HL-60 (cell line): ENCODE data around the gene SLIT1.

Source experiments
- DNase-seq, 2 experiments: peaks; one replicate each; pipeline ENCODE4 v3.0.0-alpha.2; 2010 to 2020; ENCODE audit warnings: low read depth in 1 of 2, low spot score in 1 of 2
- H3K27ac ChIP-seq: fragments of 250-450 bp; sonication (Bioruptor Pico); replicated peaks from 2 replicates; pipeline ENCODE4 v1.5.1; 2020; ENCODE audit warnings: mild to moderate bottlenecking, moderate library complexity
- H3K27me3 ChIP-seq: fragments of 250-450 bp; sonication (Bioruptor Pico); 2 replicates; pipeline ENCODE4 v1.5.1; 2021; ENCODE audit warnings: mild to moderate bottlenecking, moderate library complexity; ENCODE audit not compliant: insufficient read depth, poor library complexity, severe bottlenecking
- H3K4me3 ChIP-seq: replicated peaks from 2 replicates; pipeline ENCODE4 v1.5.1; 2011; ENCODE audit warnings: mild to moderate bottlenecking, control low read depth, low read length; ENCODE audit not compliant: insufficient read depth
- GABPA ChIP-seq: IDR thresholded peaks from 2 replicates; pipeline ENCODE4 v1.6.1; 2012; ENCODE audit warnings: low read depth
- POLR2AphosphoS5 ChIP-seq: IDR thresholded peaks from 2 replicates; pipeline ENCODE4 v1.6.1; 2012; ENCODE audit warnings: low read depth
- SPI1 ChIP-seq: IDR thresholded peaks from 2 replicates; pipeline ENCODE4 v1.6.1; 2012; ENCODE audit warnings: low read depth, mild to moderate bottlenecking, borderline replicate concordance
- TF ChIP-seq, protein P1 (sequence below): IDR thresholded peaks from one replicate; pipeline ENCODE4 v1.5.1; 2011; ENCODE audit warnings: low read length, control low read depth, inconsistent platforms; ENCODE audit not compliant: insufficient read depth
- TF ChIP-seq, protein P2 (sequence below): IDR thresholded peaks from 2 replicates; pipeline ENCODE4 v1.6.1; 2012; ENCODE audit warnings: low read depth; ENCODE audit not compliant: insufficient replicate concordance

Gene SLIT1

DNA sequence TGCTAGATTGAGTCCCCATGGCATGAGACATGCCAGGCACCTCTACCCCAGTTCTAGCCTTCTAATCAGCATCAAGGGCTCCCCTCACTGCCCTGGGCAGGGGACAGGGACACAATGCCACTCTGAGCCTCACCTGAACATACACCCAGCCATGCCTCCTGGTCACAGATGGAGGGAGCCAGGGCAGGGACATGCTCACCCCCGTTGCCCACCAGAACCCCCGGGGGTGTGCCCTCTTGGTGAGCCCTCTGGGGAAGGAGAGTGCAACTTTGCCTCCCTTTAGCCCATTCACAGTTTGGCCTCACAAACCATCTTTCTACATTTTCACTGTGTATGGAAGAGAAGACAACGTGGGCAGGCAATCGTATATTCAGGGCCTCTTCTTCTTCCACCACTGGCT lies 186.4 kb downstream of the SLIT1 start:
- H3K27ac ChIP-seq, result no peak overlapping the region
- TF ChIP-seq, protein P1, sequence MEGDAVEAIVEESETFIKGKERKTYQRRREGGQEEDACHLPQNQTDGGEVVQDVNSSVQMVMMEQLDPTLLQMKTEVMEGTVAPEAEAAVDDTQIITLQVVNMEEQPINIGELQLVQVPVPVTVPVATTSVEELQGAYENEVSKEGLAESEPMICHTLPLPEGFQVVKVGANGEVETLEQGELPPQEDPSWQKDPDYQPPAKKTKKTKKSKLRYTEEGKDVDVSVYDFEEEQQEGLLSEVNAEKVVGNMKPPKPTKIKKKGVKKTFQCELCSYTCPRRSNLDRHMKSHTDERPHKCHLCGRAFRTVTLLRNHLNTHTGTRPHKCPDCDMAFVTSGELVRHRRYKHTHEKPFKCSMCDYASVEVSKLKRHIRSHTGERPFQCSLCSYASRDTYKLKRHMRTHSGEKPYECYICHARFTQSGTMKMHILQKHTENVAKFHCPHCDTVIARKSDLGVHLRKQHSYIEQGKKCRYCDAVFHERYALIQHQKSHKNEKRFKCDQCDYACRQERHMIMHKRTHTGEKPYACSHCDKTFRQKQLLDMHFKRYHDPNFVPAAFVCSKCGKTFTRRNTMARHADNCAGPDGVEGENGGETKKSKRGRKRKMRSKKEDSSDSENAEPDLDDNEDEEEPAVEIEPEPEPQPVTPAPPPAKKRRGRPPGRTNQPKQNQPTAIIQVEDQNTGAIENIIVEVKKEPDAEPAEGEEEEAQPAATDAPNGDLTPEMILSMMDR, result no peak
- TF ChIP-seq SPI1, result no peak
- no peak for TF ChIP-seq GABPA
- no peak for DNase-seq
- no peaks in the 10 kb centered on the region for H3K27me3 ChIP-seq
- H3K4me3 ChIP-seq, result no peak overlapping the region

DNA sequence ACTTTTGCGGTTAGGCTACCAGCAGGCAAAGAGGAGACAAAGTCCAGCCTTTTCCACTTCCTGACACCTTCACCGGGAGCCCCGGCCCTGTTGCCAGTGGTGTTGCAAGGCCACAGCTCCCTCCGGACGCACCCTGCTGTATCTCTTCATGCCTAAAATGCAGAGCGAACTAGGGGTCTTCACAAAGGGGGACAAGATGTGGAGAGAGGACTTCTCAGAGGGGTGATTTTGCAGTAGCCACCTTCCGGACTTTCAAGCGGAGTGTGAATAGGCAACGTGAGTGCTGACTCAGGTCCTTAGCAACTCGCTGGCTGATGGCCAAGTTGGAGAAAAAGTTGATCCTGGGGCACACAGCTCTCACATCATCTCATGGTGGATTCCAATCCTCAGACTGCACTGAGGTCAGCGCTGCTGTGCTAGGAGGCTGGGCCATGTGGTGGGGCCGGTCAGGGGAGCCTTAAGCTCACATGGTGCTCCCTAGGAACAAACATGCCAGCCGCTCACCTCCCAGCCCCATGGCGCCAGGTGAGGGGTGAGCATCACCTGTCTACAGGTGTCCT lies 187.3 kb downstream of the SLIT1 start:
- H3K4me3 ChIP-seq, result no peak overlapping the region
- no peak overlapping the region for H3K27ac ChIP-seq
- H3K27me3 ChIP-seq, result no peaks in the 10 kb centered on the region
- TF ChIP-seq SPI1 (no peak), GABPA (no peak), POLR2AphosphoS5 (no peak)
- TF ChIP-seq, protein P1, result no peak
- TF ChIP-seq, protein P2, sequence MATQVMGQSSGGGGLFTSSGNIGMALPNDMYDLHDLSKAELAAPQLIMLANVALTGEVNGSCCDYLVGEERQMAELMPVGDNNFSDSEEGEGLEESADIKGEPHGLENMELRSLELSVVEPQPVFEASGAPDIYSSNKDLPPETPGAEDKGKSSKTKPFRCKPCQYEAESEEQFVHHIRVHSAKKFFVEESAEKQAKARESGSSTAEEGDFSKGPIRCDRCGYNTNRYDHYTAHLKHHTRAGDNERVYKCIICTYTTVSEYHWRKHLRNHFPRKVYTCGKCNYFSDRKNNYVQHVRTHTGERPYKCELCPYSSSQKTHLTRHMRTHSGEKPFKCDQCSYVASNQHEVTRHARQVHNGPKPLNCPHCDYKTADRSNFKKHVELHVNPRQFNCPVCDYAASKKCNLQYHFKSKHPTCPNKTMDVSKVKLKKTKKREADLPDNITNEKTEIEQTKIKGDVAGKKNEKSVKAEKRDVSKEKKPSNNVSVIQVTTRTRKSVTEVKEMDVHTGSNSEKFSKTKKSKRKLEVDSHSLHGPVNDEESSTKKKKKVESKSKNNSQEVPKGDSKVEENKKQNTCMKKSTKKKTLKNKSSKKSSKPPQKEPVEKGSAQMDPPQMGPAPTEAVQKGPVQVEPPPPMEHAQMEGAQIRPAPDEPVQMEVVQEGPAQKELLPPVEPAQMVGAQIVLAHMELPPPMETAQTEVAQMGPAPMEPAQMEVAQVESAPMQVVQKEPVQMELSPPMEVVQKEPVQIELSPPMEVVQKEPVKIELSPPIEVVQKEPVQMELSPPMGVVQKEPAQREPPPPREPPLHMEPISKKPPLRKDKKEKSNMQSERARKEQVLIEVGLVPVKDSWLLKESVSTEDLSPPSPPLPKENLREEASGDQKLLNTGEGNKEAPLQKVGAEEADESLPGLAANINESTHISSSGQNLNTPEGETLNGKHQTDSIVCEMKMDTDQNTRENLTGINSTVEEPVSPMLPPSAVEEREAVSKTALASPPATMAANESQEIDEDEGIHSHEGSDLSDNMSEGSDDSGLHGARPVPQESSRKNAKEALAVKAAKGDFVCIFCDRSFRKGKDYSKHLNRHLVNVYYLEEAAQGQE, result no peak
- no peak for DNase-seq

DNA sequence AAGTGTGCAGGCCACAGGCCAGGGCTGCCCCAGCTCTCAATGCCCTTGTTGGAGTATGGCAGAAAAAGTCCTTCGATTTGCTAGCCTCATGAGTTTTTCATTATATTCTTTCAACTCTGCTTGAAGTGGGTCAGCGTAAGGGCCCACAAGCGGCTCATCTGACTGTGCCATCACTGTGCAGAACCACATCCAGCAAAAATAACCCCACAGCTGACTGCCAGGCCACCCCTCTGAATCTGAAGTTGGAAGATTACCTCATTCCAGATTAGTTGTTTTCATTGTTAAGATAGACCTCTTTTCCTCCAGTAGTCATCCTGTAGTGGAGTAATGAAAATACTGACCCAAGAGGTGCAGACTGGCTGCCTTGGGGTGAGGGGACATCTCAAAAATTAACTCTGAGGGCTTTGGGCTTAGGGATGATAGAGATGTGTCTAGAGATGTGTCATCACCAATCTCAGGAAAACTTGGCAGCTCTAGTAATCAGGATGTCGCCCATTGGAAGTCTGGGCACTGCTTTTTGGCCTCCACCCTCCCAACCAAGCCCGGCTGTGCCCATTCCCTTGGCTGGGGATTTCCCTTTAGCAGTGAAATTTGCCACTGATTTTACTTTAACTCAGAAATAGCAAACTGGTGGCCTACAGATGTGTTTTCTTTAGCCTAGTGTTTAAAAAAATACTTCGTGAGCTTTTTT lies 189.3 kb downstream of the SLIT1 start:
- no peak overlapping the region for H3K4me3 ChIP-seq
- no peak for DNase-seq
- no peak overlapping the region for H3K27ac ChIP-seq
- TF ChIP-seq GABPA, result no peak
- TF ChIP-seq, protein P1, result no peak
- TF ChIP-seq, protein P2, result no peak
- TF ChIP-seq POLR2AphosphoS5, result no peak
- no peak for TF ChIP-seq SPI1
- H3K27me3 ChIP-seq, result no peaks in the 10 kb centered on the region

DNA sequence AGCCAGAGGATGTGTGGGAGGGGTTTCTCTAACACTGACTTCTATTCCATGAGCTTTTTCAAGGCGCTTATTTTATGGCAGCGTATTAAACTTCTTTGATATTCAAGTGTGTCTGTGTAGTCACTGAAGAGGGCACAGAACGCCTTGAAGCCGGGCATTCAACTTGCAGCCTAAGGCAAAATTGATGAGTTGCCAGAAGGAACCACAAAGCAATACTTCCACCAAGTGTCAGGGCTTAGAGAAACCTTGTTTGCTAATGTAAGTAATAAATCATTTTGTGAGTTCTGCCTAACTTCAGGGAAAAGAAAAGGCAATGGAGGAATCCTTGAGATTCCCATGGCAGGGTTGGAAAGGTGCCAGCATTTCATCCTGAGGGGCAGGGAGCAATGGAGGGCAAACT lies 189.9 kb downstream of the SLIT1 start:
- no peak for TF ChIP-seq GABPA
- TF ChIP-seq, protein P2, result no peak
- Histone ChIP-seq H3K27ac (no peak overlapping the region), H3K27me3 (no peaks in the 10 kb centered on the region), H3K4me3 (no peak overlapping the region)
- DNase-seq, result no peak
